ENCODE results near the gene SLC35B4. TPM values are rescaled to one million over a fixed set of nuclear protein-coding genes. Genes with fewer than 3 reads are reported as not detected.

SLC35B4 gene
- total RNA-seq, 3 donors from 2014 or later (not counting 1 experiment from before 2014, with no cell fraction given): 5.2 to 11.5 (median 11.2) TPM

- ATAC-seq (no peak), DNase-seq (no peak)
- H3K9me3 ChIP-seq (ENCODE audit: control insufficient read depth, insufficient read depth, low read length): no peaks in the 10 kb centered on the region
- no peaks in the 10 kb centered on the region for H3K4me1 ChIP-seq (ENCODE audit: control insufficient read depth, insufficient read depth, low read length)
- H3K27ac ChIP-seq (ENCODE audit: low read length): no peak overlapping the region
- H3K36me3 Mint-ChIP-seq: no peaks in the 10 kb centered on the region
- WGBS (ENCODE audit: insufficient coverage): no CpG with 5 or more reads among the region's 2 CpGs
- H3K27ac Mint-ChIP-seq: no peak overlapping the region
- no peak overlapping the region for H3K4me3 Mint-ChIP-seq
- no peaks in the 10 kb centered on the region for H3K27me3 ChIP-seq (ENCODE audit: control insufficient read depth, insufficient read depth, low read length)
- H3K4me1 Mint-ChIP-seq: peaks cover 0 to 5% of the 10 kb centered on the region in 2 donors
- H3K27me3 Mint-ChIP-seq (ENCODE audit: low read depth in 2 of 2): peaks cover 14 to 62% of the 10 kb centered on the region in 2 donors
- no peak for TF ChIP-seq CTCF (IDR thresholded peaks at IDR 0.05)
- no peaks in the 10 kb centered on the region for H3K36me3 ChIP-seq (ENCODE audit: control insufficient read depth, insufficient read depth, low read length)
- intact Hi-C loops (cut with micrococcal nuclease): no loop called here
- no peak overlapping the region for H3K4me3 ChIP-seq (ENCODE audit: low read length)
- H3K9me3 Mint-ChIP-seq: no peaks in the 10 kb centered on the region
Observed at GRCh38 chr7:134324107-134324506, 7.4 kb upstream of the SLC35B4 start.

GRCh38 chr7:134320201-134320600 is 3.5 kb upstream of the SLC35B4 start:
- intact Hi-C loops (cut with micrococcal nuclease): no loop called here
- Histone ChIP-seq H3K27ac (ENCODE audit: low read length) (no peak overlapping the region), H3K4me3 (ENCODE audit: low read length) (no peak overlapping the region), H3K9me3 (ENCODE audit: control insufficient read depth, insufficient read depth, low read length) (no peaks in the 10 kb centered on the region), H3K36me3 (ENCODE audit: control insufficient read depth, insufficient read depth, low read length) (no peaks in the 10 kb centered on the region), H3K4me1 (ENCODE audit: control insufficient read depth, insufficient read depth, low read length) (peaks cover 13% of the 10 kb centered on the region), H3K27me3 (ENCODE audit: control insufficient read depth, insufficient read depth, low read length) (no peaks in the 10 kb centered on the region)
- ATAC-seq (no peak), DNase-seq (no peak)
- WGBS (ENCODE audit: insufficient coverage): 86% methylated on average over 4 of the region's 5 CpGs
- Mint-ChIP-seq H3K27me3 (ENCODE audit: low read depth in 2 of 2) (peaks cover 12 to 36% of the 10 kb centered on the region in 2 donors), H3K4me3 (no peak overlapping the region), H3K36me3 (no peaks in the 10 kb centered on the region), H3K9me3 (no peaks in the 10 kb centered on the region), H3K27ac (no peak overlapping the region), H3K4me1 (peaks cover 13 to 17% of the 10 kb centered on the region in 2 donors)
- no peak for TF ChIP-seq CTCF (IDR thresholded peaks at IDR 0.05)

- no peak overlapping the region for H3K4me3 Mint-ChIP-seq
- no peak for TF ChIP-seq CTCF (IDR thresholded peaks at IDR 0.05)
- intact Hi-C loops (cut with micrococcal nuclease): no loop called here
- H3K4me1 Mint-ChIP-seq: peaks cover 13 to 17% of the 10 kb centered on the region in 2 donors
- no peak overlapping the region for H3K27ac Mint-ChIP-seq
- Histone ChIP-seq H3K36me3 (ENCODE audit: control insufficient read depth, insufficient read depth, low read length) (no peaks in the 10 kb centered on the region), H3K27ac (ENCODE audit: low read length) (no peak overlapping the region), H3K4me3 (ENCODE audit: low read length) (no peak overlapping the region), H3K4me1 (ENCODE audit: control insufficient read depth, insufficient read depth, low read length) (peaks cover 13% of the 10 kb centered on the region), H3K27me3 (ENCODE audit: control insufficient read depth, insufficient read depth, low read length) (no peaks in the 10 kb centered on the region), H3K9me3 (ENCODE audit: control insufficient read depth, insufficient read depth, low read length) (no peaks in the 10 kb centered on the region)
- DNase-seq (no peak), ATAC-seq (no peak)
- no peaks in the 10 kb centered on the region for H3K36me3 Mint-ChIP-seq
- peaks cover 9 to 27% of the 10 kb centered on the region in 2 donors for H3K27me3 Mint-ChIP-seq (ENCODE audit: low read depth in 2 of 2)
- H3K9me3 Mint-ChIP-seq: no peaks in the 10 kb centered on the region
Observed at GRCh38 chr7:134318443-134318842, 1.7 kb upstream of the SLC35B4 start.

- Mint-ChIP-seq H3K9me3 (no peaks in the 10 kb centered on the region), H3K27me3 (ENCODE audit: low read depth in 2 of 2) (peaks cover 7 to 17% of the 10 kb centered on the region in 2 donors), H3K4me1 (peaks cover 13 to 17% of the 10 kb centered on the region in 2 donors), H3K4me3 (peak overlapping the region; percentile 93), H3K36me3 (no peaks in the 10 kb centered on the region), H3K27ac (peak overlapping the region; percentile 65 to 80)
- 78% methylated on average over 7 of the region's 7 CpGs for WGBS (ENCODE audit: insufficient coverage)
- Histone ChIP-seq H3K4me1 (ENCODE audit: control insufficient read depth, insufficient read depth, low read length) (peaks cover 13% of the 10 kb centered on the region), H3K9me3 (ENCODE audit: control insufficient read depth, insufficient read depth, low read length) (no peaks in the 10 kb centered on the region), H3K27ac (ENCODE audit: low read length) (peak overlapping the region; percentile 6), H3K36me3 (ENCODE audit: control insufficient read depth, insufficient read depth, low read length) (no peaks in the 10 kb centered on the region), H3K4me3 (ENCODE audit: low read length) (no peak overlapping the region), H3K27me3 (ENCODE audit: control insufficient read depth, insufficient read depth, low read length) (no peaks in the 10 kb centered on the region)
- no peak for DNase-seq
- ATAC-seq: no peak
- TF ChIP-seq CTCF (IDR thresholded peaks at IDR 0.05): no peak
- intact Hi-C loops (cut with micrococcal nuclease): loop anchor here (2.0 kb wide), 1 partner anchor 191 kb away; the partner anchor contains the start of gene LRGUK
Observed at GRCh38 chr7:134317434-134317833, 704 bp upstream of the SLC35B4 start.
